OCI-M2 (cell line): ENCODE data around the gene SFXN5.

Source experiments
- DNase-seq: peaks from one replicate; lab custom pipeline; 2025; ENCODE audit not compliant: unreplicated experiment; lab: John Stamatoyannopoulos, UW

SFXN5 gene

DNA sequence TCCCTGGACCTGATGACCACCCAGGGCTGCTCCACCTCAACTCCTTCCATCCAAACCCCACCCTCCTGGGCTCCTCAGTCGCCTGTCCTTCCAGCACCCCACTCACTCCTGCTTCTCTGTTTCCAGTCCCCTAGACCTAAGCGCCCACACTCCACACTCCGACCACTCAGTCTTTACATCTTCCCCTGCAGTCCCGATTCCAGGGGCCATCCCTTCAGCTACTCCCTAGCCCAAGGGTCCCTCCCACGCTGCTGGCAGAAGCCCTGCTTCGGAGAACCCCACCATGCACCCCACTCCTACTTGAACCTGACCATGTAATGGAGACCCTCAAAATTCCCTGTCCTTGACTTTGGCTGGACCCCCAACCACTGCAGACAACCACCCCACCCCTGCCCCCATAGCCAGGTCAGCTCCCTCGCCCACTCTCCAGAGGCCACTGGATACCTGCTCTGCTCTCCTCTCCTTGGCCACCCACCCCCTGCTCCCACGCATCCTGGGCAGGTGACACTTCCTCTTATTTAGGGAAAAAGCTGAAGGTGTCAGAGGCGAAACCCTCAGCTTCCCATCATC, 126.0 kb downstream of the SFXN5 start:
- no peak for DNase-seq

DNA sequence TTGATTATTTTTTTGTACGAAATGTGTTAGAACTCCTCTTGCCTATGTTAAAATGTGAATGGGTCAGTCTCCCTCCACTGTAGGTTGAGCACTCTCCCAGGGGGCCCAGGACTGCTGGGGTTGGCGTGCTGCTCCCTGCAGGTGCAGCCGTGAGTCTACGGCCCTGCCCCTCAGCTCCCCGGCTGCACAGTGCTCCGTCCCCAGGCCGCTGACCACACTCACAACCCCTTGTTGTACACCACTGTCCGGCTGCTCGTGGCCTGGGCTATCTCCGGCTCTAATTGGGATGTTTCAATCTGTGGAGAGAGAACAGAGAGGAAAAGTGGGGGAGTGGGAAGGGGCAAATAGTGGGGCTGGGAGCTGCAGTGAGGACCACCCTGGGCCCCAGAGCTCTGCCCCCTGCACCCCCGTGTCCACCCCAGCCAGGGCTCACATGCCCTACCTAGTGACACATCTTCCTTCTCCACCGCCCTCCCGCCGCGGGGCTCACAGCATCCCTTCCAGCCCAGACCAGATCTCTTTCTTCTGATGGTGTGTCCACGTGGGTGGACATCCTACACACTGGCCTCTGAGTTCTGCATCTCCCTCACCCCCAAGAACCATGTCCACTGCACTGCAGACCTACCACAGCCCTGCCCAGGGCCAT, 126.6 kb downstream of the SFXN5 start:
- no peak for DNase-seq

DNA sequence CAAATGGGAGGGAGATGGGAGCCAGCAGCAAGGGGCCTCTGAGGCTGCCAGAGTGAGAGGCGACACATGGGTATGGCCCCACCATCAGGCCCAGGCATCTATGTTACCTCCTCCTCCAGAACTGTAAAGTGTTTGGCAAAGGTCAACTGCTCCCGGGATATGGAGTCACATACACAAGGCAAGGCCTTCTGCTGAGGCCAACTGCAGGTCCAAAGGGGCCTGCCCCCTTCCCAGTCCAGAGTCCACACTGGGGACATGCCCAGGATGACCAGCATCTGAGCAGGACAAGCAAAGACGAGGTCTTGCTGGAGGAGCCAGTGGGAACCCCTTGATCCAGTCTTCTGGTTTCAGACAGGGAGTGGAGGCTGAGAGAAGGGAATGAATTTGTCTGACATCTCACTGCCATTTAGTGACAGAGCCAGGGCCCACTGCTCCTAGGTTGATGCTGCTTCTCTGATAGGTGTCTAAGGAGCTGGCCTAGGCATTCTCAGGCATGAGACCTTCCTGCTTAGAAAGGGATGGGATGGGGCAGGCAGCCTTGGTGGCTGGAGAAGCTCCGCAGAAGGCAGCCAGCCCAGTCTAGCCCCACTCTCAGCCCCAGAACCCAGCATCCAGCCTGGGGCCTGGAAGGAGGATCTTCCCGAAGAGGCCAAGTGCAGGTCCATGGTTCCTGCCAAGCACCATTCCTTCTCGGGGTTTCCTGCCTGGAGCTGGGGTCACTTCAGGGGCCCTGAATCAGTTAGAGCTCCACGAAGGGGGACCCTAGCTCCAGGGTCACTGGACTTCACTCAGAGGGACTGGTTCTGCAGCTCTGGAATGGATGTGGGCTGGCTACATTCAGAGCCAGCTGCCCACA, 127.7 kb downstream of the SFXN5 start:
- no peak for DNase-seq

DNA sequence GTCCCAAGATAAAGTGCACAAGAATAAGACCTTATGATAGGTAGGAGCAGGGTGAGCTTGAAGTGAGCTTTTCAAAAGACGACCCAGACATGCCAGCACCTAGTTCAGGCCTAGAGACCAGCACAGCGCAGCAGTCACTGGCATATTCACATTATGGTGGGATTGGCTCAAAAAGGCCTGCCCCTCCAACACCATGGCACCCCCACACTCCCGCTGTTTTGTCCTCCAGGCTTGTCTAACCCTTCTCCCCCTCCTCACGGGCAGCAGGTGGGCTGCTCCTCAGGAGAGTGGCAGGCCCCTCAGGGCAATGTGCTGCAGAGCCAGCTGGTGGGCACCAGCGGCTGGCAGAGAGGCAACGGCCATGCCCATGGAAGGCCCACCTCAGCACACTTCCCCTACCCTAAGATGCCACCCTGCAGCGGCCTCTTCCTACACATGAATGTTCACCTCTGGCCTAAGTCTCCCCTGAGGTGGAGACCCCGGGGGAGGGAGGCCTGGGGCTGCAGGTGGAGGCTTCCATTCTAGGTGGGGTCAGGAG, 128.6 kb downstream of the SFXN5 start:
- no peak for DNase-seq

DNA sequence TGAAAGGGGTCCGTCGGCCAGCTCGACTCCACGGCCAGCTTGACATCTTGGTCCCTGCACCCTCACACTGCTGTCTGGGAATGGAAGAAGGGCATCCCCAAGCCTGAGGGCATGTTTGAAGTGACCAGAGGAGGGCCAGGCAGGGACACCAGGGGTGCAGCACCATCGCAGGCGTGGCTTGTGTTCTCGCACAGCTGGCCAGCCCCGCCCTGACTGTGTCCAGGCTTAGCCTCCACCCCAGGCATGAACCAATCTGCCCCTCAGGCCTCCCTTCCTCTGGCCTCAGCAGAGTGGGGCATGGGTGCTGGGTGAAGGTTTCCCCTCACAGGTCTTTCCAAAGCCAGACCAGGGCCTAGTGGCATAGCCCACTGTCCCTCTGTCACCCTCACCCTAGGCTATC, 129.2 kb downstream of the SFXN5 start:
- DNase-seq = no peak

DNA sequence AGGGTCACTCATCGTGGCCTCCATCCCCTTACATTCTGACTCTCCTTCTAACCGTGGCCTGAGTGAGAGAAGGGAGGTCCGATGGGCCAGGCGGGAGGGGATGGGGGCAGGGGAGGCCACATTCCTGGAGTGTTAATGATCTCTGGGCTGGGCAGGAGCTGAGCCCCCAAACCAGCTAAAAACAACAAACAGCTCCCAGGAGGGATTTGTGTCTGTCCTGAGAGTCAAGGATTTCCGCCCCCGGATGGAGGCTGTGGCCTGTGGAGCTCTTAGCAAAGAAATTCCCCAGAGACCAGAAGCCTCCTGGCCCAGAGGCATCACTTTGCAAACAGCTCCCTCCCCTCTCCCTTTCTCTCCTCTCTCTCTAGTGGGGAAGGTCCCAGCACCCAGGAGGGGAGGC, 130.7 kb downstream of the SFXN5 start:
- DNase-seq = no peak

DNA sequence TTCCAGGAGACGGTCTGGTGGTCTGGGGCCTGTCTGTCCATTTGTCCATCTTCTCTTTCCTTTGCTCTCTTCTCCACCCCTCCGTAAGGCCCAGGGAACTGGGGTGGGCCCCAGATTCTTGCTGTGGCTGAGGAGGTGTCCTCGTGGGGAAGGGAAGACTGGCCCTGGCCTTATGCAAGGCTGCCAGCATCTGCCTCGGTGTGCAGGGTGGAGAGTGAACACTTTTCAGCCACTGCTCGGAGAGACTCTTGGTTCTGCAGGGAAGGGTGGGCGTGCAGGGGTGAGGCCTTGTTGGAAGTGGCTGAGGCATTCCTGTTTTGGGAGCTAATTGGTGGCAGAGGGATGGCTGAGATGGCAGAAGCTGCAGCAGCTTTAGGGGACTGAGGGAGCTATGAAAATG, 131.2 kb downstream of the SFXN5 start:
- DNase-seq = no peak

DNA sequence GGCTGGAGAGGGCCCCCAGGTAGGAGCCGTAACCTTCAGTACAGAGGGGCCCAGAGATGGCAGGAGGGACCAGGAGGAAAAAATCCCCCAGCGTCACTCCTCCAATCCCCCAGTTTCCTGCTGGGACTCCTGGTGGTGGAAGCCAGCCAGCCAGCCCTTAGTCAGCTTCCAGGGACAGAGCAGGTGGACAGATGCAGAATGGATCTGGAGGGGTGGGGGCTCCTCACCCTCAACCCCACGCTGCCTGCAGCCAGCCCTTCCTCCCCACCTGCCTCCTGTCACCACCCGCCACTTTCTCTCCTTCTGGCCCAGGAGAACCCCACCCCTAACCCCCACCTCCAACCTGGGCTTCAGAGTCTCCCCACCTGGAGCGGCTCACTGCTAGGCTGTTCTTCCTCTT, 133.1 kb downstream of the SFXN5 start:
- no peak for DNase-seq

DNA sequence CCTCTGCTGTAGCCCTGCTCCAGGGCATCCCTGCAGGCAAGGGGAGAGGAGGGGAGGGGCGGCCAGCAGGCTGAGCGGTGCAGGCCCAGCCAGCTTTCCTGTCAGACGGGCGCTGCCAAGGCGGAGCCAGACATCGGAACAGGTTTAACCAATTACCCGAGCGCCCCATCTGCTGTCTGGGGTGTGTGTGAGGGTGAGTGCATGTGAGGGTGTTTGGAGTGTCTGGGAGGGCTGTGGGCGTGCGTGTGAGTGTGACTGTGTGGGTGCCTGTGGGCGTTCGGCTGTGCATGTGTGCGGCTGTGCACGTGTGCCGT, 134.2 kb downstream of the SFXN5 start:
- no peak for DNase-seq

DNA sequence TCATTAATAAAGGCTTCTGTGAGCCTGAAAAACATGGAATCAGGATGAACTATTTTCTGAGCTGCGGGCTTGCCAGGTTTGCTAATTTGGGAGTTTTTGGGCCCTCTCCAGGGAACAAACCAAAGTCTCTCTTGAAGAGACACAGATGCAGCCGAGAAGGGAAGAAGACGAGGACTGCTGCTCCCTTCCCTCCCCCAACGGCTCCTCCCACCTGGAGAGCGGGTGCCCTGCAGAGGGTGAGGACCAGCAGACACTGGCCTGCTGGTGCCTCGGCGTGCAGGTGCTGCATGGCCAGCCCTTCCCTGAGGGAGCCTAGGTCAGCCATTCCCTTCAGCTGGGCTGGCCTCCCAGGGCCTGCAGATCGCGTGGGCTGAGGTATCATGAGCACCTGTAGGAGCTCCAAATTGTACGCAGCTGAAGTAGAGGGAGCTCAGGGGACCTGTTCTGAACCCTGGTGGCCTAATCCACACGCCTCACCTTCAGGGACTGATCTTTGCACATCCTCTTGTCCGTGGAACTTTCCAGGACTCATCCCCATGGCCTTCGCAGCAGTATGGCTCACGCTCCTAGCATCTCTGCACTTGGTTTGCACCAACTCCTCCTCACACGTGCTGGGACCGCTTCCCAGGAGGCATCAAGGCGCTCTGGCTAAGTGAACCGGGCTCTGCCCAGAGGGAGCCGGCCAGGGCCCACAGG, 134.7 kb downstream of the SFXN5 start:
- DNase-seq = no peak

DNA sequence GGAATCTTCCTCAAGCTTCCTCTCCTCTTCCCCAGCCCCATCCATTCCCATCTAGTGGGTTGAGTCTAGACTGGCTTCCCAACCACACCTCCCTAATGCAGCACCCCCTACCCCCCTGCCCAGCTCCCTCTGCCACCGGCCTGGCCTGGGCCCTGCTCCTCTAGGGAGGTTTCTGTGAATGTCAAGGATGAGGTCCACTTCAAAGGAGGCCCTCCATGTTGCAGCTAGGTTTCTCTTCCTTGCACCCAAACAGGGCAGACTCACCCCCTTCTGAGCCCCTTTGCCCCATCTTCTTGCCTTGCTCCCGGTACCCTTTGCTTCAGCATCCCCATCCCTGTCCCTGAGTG, 135.9 kb downstream of the SFXN5 start:
- no peak for DNase-seq

DNA sequence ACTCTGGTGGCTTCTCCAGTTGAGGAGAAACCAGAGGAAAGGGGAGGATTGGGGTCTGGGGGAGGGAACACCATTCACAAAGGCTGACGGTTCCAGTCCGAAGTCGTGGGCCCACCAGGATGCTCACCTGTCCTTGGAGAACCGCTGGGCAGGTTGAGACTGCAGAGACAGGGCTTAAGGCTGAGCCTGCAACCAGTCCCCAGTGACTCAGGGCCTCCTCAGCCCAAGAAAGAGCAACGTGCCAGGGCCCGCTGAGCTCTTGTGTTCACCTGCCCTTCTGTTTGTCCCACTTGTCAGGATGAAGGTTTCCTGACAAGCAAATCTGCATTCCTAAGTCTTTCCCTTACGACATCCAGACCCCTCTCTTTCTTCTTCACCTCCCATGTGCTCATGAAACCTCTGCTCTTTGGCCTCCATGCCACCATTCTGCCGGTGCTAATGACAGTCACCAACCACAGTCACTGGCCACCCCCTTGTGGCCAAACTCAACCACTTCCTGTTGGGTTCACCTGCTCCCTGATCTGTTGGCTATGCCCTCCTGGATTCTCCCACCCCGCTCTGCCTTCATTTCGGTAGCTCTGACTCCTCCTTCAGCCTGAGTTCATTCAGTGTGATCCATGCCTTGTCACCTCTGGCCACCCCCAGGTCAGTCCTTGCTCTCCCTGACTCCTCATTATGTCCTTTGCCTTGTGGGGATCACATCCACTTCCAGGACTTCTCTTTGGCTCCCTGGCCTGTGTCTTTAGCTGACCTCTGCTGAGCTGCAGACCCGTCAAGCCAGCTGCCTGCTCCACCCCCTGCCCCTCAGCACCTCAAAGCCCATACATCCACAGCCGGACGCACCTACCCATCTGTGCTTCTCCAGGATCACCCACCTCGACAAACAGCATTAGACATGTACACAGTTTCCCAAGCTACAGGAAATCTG, 136.6 kb downstream of the SFXN5 start:
- DNase-seq = no peak

DNA sequence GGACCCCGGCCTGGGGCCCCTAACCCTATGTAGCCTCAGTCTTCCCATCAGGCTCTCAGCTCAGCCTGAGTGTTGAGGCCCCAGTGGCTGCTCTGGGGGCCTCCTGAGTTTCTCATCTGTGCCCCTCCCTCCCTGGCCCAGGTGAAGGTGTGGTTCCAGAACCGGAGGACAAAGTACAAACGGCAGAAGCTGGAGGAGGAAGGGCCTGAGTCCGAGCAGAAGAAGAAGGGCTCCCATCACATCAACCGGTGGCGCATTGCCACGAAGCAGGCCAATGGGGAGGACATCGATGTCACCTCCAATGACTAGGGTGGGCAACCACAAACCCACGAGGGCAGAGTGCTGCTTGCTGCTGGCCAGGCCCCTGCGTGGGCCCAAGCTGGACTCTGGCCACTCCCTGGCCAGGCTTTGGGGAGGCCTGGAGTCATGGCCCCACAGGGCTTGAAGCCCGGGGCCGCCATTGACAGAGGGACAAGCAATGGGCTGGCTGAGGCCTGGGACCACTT, 137.8 kb downstream of the SFXN5 start:
- no peak for DNase-seq

DNA sequence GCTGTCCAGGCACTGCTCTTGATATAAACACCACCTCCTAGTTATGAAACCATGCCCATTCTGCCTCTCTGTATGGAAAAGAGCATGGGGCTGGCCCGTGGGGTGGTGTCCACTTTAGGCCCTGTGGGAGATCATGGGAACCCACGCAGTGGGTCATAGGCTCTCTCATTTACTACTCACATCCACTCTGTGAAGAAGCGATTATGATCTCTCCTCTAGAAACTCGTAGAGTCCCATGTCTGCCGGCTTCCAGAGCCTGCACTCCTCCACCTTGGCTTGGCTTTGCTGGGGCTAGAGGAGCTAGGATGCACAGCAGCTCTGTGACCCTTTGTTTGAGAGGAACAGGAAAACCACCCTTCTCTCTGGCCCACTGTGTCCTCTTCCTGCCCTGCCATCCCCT, 138.3 kb downstream of the SFXN5 start:
- DNase-seq = no peak

DNA sequence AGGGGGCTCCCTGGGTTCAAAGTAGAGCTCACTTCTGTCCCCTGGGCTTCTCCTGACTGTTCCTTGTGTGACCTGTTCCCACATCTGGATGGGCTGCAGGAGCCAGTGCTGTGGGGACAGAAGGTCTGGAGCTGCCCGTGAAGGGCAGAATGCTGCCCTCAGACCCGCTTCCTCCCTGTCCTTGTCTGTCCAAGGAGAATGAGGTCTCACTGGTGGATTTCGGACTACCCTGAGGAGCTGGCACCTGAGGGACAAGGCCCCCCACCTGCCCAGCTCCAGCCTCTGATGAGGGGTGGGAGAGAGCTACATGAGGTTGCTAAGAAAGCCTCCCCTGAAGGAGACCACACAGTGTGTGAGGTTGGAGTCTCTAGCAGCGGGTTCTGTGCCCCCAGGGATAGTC, 138.7 kb downstream of the SFXN5 start:
- DNase-seq = no peak

DNA sequence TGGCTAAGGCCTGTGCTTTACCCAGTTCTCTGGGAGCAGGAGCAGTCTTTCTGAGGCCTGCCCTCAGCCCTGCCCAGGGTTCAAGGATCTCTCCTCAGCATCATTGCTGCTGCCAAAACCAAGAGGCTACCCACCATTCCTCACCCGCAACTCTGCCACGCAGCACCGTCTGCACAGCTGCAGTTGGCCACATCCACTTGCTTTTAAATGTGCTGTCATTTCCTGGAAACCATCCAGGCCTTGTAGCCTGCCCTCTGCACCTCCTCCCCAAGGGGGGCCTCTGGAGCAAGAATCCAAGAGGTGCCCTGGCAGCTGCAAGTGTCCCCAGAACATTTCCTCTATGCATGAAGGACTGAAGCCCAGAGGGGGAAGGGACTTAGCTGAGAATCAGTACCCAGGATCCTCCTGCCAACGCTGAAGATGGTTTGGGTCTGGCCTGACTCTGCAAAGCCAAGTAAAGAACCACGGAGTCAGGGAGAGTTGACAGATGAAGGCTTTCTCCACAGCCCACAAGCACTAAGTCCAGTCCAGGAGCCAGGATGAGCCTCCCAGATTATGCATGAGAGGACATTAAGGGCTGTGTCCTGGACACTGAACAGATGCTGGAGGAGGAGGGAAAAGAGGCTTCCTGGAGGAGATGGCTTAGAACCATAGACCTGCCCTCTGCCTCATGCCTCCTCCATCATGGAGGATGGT, 139.3 kb downstream of the SFXN5 start:
- DNase-seq = no peak

DNA sequence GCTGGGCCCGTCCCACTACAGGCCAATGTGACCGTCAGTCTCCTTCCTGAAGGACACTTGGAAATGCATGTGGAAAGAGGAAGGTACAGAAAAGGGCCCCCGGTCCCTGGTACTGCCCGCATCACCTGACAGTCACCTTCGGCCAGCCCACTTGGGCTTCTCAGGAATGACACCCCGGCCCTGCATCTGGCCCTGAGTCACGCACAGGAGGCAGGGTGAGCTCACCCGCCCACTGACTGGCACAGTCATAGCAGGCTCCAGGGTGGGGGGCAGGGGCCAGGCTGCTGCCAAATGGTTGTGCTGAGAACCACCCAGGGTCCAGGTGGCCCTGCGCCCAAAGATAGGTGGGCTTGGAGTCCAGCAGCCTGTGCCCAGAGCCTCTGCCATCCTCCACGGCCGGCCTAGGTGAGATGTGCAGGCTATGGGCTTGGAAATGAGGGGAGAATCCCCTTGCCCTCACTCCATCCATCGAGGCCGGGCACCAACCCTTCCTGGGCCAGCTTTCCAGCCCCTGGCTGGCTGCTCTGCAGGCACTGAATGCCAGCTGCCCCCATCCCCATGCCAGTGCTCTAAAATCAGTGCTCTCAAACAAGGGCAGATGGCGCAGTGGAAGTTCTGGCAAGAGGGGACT, 140.1 kb downstream of the SFXN5 start:
- no peak for DNase-seq

DNA sequence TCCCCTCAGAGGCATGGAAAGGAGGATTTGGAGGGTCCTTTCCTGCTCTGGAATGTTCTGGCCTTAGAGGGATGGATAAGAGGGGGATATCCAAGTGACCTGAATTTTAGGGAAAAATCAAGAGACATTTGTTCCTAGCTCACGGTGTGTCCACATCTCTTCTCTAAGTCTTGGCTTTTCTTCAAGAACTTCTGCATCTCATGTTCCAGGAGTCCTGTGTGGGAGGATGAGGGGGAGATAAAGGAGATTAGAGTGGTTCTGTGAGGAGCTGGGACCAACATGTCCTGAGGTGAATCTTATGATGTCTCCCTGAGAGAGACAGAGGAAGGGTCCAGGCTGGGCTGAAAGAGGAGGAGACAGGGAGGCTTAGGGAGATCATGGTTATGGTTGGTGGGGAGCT, 142.5 kb downstream of the SFXN5 start:
- no peak for DNase-seq
